Naive thymus-derived CD4-positive, alpha-beta T cell (primary cell): ENCODE results near the gene STK40. TPM values are rescaled to one million over a fixed set of nuclear protein-coding genes. Genes with fewer than 3 reads are reported as not detected.

Experiments used
- ATAC-seq: fragments of 150-1000 bp; cut with Tn5 transposase; 2 replicates; pipeline ENCODE4 v1.10.0; 2021; ENCODE audit warnings: mild to moderate bottlenecking, moderate library complexity
- CTCF ChIA-PET: fragments of 350-600 bp; sonication (Branson Sonifier 250); formaldehyde crosslinking; loops from one replicate; lab custom pipeline; 2021; ENCODE audit warnings: antibody characterized with exemption; lab: Charles Lee
- POLR2A ChIA-PET: fragments of 350-600 bp; sonication (Branson Sonifier 250); formaldehyde crosslinking; loops from one replicate; lab custom pipeline; 2021; ENCODE audit warnings: antibody characterized with exemption, inconsistent platforms; lab: Charles Lee
- DNase-seq, 9 donors: peaks; one replicate each; pipeline versions ENCODE4 v3.0.0 to v3.0.0-alpha.2; 2020 to 2022; ENCODE audit warnings: mixed read lengths in 1 of 9
- H3K27ac ChIP-seq: one replicate; pipeline ENCODE4 v1.7.0; 2013; ENCODE audit warnings: mild to moderate bottlenecking, low read depth, low read length, moderate library complexity
- H3K27me3 ChIP-seq, 2 donors: one replicate each; pipeline ENCODE4 v1.7.0; 2013; ENCODE audit warnings: low read length in 2 of 2, mild to moderate bottlenecking in 2 of 2, moderate library complexity in 2 of 2; ENCODE audit not compliant: control insufficient read depth in 2 of 2, insufficient read depth in 2 of 2
- H3K36me3 ChIP-seq, 3 experiments: 1 replicate in 2 of 3; 2 replicates in 1 of 3; pipeline ENCODE4 v1.7.0; 2013; ENCODE audit warnings: low read length in 3 of 3, mild to moderate bottlenecking in 3 of 3, moderate library complexity in 1 of 3; ENCODE audit not compliant: insufficient read depth in 3 of 3, control insufficient read depth in 2 of 3
- H3K4me1 ChIP-seq, 2 donors: one replicate each; pipeline ENCODE4 v1.7.0; 2013; ENCODE audit warnings: low read length in 2 of 2, mild to moderate bottlenecking in 2 of 2, moderate library complexity in 1 of 2; ENCODE audit not compliant: control insufficient read depth in 2 of 2, insufficient read depth in 2 of 2
- H3K4me3 ChIP-seq: 2 replicates; pipeline ENCODE4 v1.7.0; 2013; ENCODE audit warnings: mild to moderate bottlenecking, low read length
- H3K9me3 ChIP-seq, 3 experiments: 1 replicate in 2 of 3; 2 replicates in 1 of 3; pipeline ENCODE4 v1.7.0; 2013; ENCODE audit warnings: low read length in 3 of 3; ENCODE audit not compliant: control insufficient read depth in 2 of 3
- H3K27ac Mint-ChIP-seq, 9 donors: one replicate each; pipeline ENCODE4 v1.8.0; 2020 to 2022; ENCODE audit warnings: mixed read lengths in 9 of 9, mild to moderate bottlenecking in 8 of 9, moderate library complexity in 5 of 9, inconsistent platforms in 2 of 9
- H3K27me3 Mint-ChIP-seq, 5 donors: one replicate each; pipeline ENCODE4 v1.8.0; 2021 to 2022; ENCODE audit warnings: mixed read lengths in 5 of 5, mild to moderate bottlenecking in 1 of 5
- H3K36me3 Mint-ChIP-seq, 5 donors: one replicate each; pipeline ENCODE4 v1.8.0; 2020 to 2022; ENCODE audit warnings: mixed read lengths in 5 of 5, mild to moderate bottlenecking in 3 of 5, inconsistent platforms in 1 of 5
- H3K4me1 Mint-ChIP-seq, 7 donors: one replicate each; pipeline ENCODE4 v1.8.0; 2020 to 2022; ENCODE audit warnings: mixed read lengths in 7 of 7, mild to moderate bottlenecking in 3 of 7, inconsistent platforms in 1 of 7
- H3K4me3 Mint-ChIP-seq, 10 donors: one replicate each; pipeline ENCODE4 v1.8.0; 2020 to 2022; ENCODE audit warnings: mild to moderate bottlenecking in 10 of 10, mixed read lengths in 10 of 10, moderate library complexity in 6 of 10, inconsistent platforms in 2 of 10
- H3K9me3 Mint-ChIP-seq, 11 donors: one replicate each; pipeline ENCODE4 v1.8.0; 2020 to 2022; ENCODE audit warnings: mixed read lengths in 11 of 11, mild to moderate bottlenecking in 4 of 11, inconsistent platforms in 1 of 11, moderate library complexity in 1 of 11
- intact Hi-C, 2 donors: fragments of 100-400 bp; cut with micrococcal nuclease; formaldehyde crosslinking; loops; one replicate each; pipeline ENCODE4 v1.15.1; 2023
- polyA plus RNA-seq, 2 donors: library from polyadenylated mRNA; unstranded; fragments of 300-500 nt; fragmentation: Illumina TruSeq; gene quantifications; one replicate each; pipeline ENCODE4 v1.2.3, GENCODE V29; 2021
- total RNA-seq, 6 experiments: library from RNA in 5 of 6; stranded (reverse) in 5 of 6; gene quantifications; 1 replicate in 5 of 6; 2 replicates in 1 of 6; pipeline ENCODE4 v1.2.3 and lab custom pipeline; 2021 to 2026

Gene STK40
- total and polyA plus RNA-seq, 7 experiments from 2014 or later, result 27.6 to 56.8 (median 46.8) TPM

DNA sequence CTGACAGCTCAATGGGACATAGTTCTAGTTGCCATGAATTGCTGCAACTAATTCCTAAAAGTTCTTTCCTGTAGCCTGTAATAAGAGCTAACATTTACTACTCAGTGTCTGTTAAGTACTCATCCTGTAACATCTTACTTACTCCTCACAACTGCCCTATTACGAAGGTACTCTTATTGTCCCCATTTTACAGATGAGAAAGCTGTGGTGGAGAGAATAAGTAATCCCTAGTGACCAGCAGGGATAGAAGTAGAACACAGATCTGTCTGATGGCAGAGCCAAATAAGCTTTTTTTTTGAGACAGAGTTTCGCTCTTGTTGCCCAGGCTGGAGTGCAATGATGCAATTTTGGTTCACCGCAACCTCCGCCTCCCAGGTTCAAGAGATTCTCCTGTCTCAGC is 3.1 kb downstream of the STK40 start:
- H3K27me3 Mint-ChIP-seq, result no peaks in the 10 kb centered on the region
- H3K36me3 ChIP-seq, result peaks cover 0 to 7% (median 0%) of the 10 kb centered on the region in 3 experiments
- peak overlapping the region in 2 of 10 donors; percentile 85 to 94 for H3K4me3 Mint-ChIP-seq
- H3K27me3 ChIP-seq, result no peaks in the 10 kb centered on the region
- ATAC-seq, result no peak
- no peak overlapping the region for H3K4me3 ChIP-seq
- intact Hi-C loops, result loop anchor here in 1 of 2 donors (2.0 kb wide), 1 partner anchor 14 kb away; the partner anchor contains the start of gene LSM10
- peak overlapping the region in 5 of 9 donors; percentile 10 to 72 (median 53) for H3K27ac Mint-ChIP-seq
- peaks cover 29 to 42% of the 10 kb centered on the region in 2 donors for H3K4me1 ChIP-seq
- no peak overlapping the region for H3K27ac ChIP-seq
- peaks cover 0 to 2% (median 0%) of the 10 kb centered on the region in 11 donors for H3K9me3 Mint-ChIP-seq
- peaks cover 63 to 89% (median 83%) of the 10 kb centered on the region in 7 donors for H3K4me1 Mint-ChIP-seq
- DNase-seq, result no peak
- no peaks in the 10 kb centered on the region for H3K9me3 ChIP-seq
- peaks cover 0 to 11% (median 4%) of the 10 kb centered on the region in 5 donors for H3K36me3 Mint-ChIP-seq
- ChIA-PET POLR2A (interaction anchor here (4.0 kb wide), 1 partner anchor 16 kb away, joined by 32 read pairs; the partner anchor contains the start of gene LSM10), CTCF (interaction anchor here (0.6 to 5.6 kb wide), 3 partner anchors 14 to 1062 kb away, joined by 3 to 48 read pairs (median 38); no protein-coding TSS in a partner anchor)

DNA sequence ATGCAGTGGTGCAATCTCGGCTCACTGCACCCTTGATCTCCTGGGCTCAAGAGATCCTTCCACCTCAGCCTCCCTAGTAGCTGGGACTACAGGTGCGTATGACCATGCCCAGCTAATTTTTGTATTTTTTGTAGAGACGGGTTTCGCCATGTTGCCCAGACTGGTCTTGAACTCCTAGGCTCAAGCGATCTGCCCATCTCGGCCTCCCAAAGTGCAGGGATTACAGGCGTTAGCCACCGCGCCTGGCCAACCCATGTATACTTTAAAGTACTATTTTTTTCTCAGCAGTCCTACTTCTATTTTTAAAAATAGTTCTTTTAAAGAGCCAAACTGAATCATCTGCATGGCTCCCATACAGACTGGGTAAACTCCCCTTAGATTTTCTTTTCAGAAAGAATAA is 3.5 kb downstream of the STK40 start:
- Mint-ChIP-seq H3K36me3 (peaks cover 0 to 14% (median 4%) of the 10 kb centered on the region in 5 donors), H3K27ac (peak overlapping the region in 6 of 9 donors; percentile 39 to 88 (median 70)), H3K9me3 (peaks cover 0 to 2% (median 0%) of the 10 kb centered on the region in 11 donors), H3K27me3 (no peaks in the 10 kb centered on the region), H3K4me1 (peaks cover 65 to 90% (median 85%) of the 10 kb centered on the region in 7 donors), H3K4me3 (peak overlapping the region in 1 of 10 donors; percentile 85)
- DNase-seq (no peak), ATAC-seq (no peak)
- no peak overlapping the region for H3K27ac ChIP-seq
- no peaks in the 10 kb centered on the region for H3K27me3 ChIP-seq
- intact Hi-C loops, result loop anchor here in 1 of 2 donors (2.0 kb wide), 1 partner anchor 15 kb away; the partner anchor contains the start of gene LSM10
- peaks cover 33 to 45% of the 10 kb centered on the region in 2 donors for H3K4me1 ChIP-seq
- CTCF ChIA-PET, result interaction anchor here (0.6 to 5.6 kb wide), 3 partner anchors 14 to 1062 kb away, joined by 3 to 48 read pairs (median 38); no protein-coding TSS in a partner anchor
- peaks cover 0 to 7% (median 0%) of the 10 kb centered on the region in 3 experiments for H3K36me3 ChIP-seq
- POLR2A ChIA-PET, result interaction anchor here (4.0 kb wide), 1 partner anchor 16 kb away, joined by 32 read pairs; the partner anchor contains the start of gene LSM10
- H3K4me3 ChIP-seq, result no peak overlapping the region
- H3K9me3 ChIP-seq, result no peaks in the 10 kb centered on the region

DNA sequence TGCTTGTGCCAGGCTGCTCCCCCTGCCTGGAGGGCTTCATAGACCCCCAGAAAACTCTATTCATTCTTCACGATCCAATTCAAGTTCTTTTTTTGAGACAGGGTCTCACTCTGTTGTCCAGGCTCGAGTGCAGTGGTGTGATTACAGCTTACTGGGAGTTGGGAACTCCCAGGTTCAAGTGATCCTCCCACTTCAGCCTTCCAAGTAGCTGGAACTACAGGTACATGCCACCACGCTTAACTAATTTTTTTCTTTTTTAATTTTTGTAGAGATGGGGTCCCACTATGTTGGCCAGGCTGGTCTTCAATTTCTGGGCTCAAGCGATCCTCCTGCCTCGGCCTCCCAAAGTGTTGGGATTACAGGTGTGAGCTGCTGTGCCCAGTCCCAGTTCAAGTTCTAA is 4.3 kb downstream of the STK40 start:
- DNase-seq, result no peak
- Histone ChIP-seq H3K4me3 (no peak overlapping the region), H3K27ac (no peak overlapping the region), H3K36me3 (peaks cover 0 to 7% (median 0%) of the 10 kb centered on the region in 3 experiments), H3K27me3 (no peaks in the 10 kb centered on the region), H3K9me3 (no peaks in the 10 kb centered on the region), H3K4me1 (peaks cover 34 to 37% of the 10 kb centered on the region in 2 donors)
- intact Hi-C loops, result no loop called here
- Mint-ChIP-seq H3K36me3 (peaks cover 0 to 14% (median 4%) of the 10 kb centered on the region in 5 donors), H3K27me3 (no peaks in the 10 kb centered on the region), H3K9me3 (peaks cover 0 to 2% (median 0%) of the 10 kb centered on the region in 11 donors), H3K27ac (peak overlapping the region in 7 of 9 donors; percentile 39 to 88 (median 73)), H3K4me3 (peak overlapping the region in 1 of 10 donors; percentile 18), H3K4me1 (peaks cover 59 to 86% (median 78%) of the 10 kb centered on the region in 7 donors)
- ChIA-PET POLR2A (no interaction called here), CTCF (interaction anchor here (5.0 kb wide), 1 partner anchor 13 kb away, joined by 48 read pairs; no protein-coding TSS in a partner anchor)
- ATAC-seq, result no peak

DNA sequence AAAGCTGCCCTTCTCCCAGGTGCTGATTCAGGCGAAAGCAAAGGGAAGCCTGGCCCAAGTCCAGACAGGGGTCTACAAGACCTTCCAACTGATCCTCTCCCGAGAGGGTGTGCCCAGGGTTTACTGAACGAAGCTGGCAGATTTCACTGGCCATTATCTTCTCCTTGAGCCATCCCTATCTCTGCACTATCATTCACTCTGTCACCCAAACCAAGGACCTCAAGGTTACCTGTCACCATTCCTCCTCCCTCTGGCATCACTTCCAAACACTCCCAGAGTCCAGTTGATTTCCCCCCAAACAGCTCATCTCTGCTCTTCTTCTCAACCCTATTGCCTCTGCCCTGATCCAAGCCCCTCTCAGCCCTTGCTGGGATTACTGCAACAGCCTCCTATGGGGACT is 4.9 kb downstream of the STK40 start:
- Mint-ChIP-seq H3K27ac (peak overlapping the region in 8 of 9 donors; percentile 33 to 88 (median 70)), H3K9me3 (peaks cover 0 to 2% (median 0%) of the 10 kb centered on the region in 11 donors), H3K27me3 (no peaks in the 10 kb centered on the region), H3K4me1 (peaks cover 57 to 87% (median 78%) of the 10 kb centered on the region in 7 donors), H3K4me3 (peak overlapping the region in 4 of 10 donors; percentile 17 to 43 (median 28)), H3K36me3 (peaks cover 0 to 17% (median 4%) of the 10 kb centered on the region in 5 donors)
- no peaks in the 10 kb centered on the region for H3K27me3 ChIP-seq
- H3K36me3 ChIP-seq, result peaks cover 0 to 7% (median 0%) of the 10 kb centered on the region in 3 experiments
- no peak overlapping the region for H3K4me3 ChIP-seq
- DNase-seq, result no peak
- CTCF ChIA-PET, result interaction anchor here (0.5 to 5.0 kb wide), 3 partner anchors 13 to 165 kb away, joined by 3 to 48 read pairs (median 5); no protein-coding TSS in a partner anchor
- no peak overlapping the region for H3K27ac ChIP-seq
- no peaks in the 10 kb centered on the region for H3K9me3 ChIP-seq
- POLR2A ChIA-PET, result no interaction called here
- intact Hi-C loops, result no loop called here
- ATAC-seq, result no peak
- H3K4me1 ChIP-seq, result peaks cover 33 to 39% of the 10 kb centered on the region in 2 donors

DNA sequence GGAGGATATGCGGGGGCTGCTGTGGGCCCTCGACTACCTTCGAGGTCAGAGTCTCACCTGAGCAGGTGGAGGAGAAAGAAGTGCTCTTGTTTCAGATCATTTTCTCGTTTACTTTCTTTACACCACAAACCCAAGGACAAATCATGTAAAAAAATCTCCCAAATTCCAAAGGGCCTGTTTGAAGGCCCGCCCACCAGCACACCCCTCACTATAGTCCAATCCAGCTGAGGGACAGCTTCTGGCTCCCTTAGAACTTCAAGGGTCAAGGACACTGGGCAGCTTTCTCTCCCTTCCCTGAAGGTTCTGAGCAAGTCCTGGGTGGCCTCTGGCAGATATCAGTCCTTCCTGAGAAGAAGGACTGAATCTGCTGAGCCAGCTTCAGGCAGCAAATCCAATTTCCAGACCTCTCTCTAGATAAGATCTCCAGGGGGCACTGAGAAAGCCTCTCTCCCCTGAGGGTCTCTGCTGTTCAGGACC is 5.5 kb downstream of the STK40 start:
- Histone ChIP-seq H3K36me3 (peaks cover 0 to 3% (median 0%) of the 10 kb centered on the region in 3 experiments), H3K4me3 (no peak overlapping the region), H3K27me3 (no peaks in the 10 kb centered on the region), H3K9me3 (no peaks in the 10 kb centered on the region), H3K27ac (no peak overlapping the region), H3K4me1 (peaks cover 34 to 44% of the 10 kb centered on the region in 2 donors)
- ChIA-PET POLR2A (interaction anchor here (1.6 kb wide), 1 partner anchor 29 kb away, joined by 4 read pairs; no protein-coding TSS in a partner anchor), CTCF (no interaction called here)
- Mint-ChIP-seq H3K9me3 (peaks cover 0 to 2% (median 0%) of the 10 kb centered on the region in 11 donors), H3K36me3 (peaks cover 0 to 17% (median 4%) of the 10 kb centered on the region in 5 donors), H3K4me3 (peak overlapping the region in 1 of 10 donors; percentile 14), H3K4me1 (peaks cover 57 to 91% (median 78%) of the 10 kb centered on the region in 7 donors), H3K27ac (peak overlapping the region; percentile 16 to 93 (median 74)), H3K27me3 (no peaks in the 10 kb centered on the region)
- ATAC-seq (no peak), DNase-seq (no peak)
- intact Hi-C loops, result no loop called here

DNA sequence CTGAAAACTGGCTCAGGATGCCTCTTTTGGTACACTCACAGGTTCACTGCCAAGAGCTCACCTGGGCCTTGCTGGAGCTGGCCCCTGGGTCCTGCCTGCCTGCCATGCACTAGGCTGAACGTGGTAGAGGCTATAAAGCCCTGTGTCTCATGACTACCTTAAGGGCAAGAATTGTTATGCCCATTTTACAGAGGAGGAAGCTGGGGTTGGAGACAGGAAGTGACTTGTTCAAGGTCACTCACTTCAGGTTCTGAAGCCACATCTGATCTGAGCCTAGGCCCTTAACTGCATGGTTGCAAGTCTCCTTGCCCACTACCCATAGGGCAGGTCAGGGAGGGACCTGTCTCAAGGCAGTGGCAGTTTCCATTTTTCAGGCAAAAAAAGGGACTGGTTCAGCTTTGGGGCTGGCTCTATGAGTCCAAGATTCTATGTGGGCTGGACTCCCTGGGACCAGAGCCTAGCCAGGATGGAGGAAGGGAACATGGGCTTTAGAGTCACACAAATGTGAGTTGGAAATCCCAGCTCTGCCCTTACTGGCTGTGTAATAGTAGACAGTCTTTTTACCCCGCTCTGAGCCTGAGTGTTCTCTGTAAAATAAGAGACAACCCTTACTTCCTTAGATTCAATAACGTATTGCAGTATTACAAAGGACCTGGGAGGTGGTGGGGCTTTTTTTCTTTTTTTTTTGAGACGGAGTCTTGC is 7.8 kb downstream of the STK40 start:
- CTCF ChIA-PET, result no interaction called here
- intact Hi-C loops, result no loop called here
- H3K27me3 Mint-ChIP-seq, result no peaks in the 10 kb centered on the region

More for the DNA sequence above, 7.8 kb downstream of the STK40 start:
- Mint-ChIP-seq H3K4me1 (peaks cover 57 to 92% (median 77%) of the 10 kb centered on the region in 7 donors), H3K27ac (peak overlapping the region in 8 of 9 donors; percentile 67 to 91 (median 82)), H3K36me3 (peaks cover 0 to 19% (median 4%) of the 10 kb centered on the region in 5 donors), H3K4me3 (peak overlapping the region in 5 of 10 donors; percentile 4 to 69 (median 47)), H3K9me3 (peaks cover 0 to 2% (median 0%) of the 10 kb centered on the region in 11 donors)
- ATAC-seq (no peak), DNase-seq (peak in 2 of 9 donors; percentile 15 to 26)
- POLR2A ChIA-PET, result interaction anchor here (0.9 kb wide), 2 partner anchors 9 to 41 kb away, joined by 3 read pairs; no protein-coding TSS in a partner anchor
- H3K9me3 ChIP-seq, result no peaks in the 10 kb centered on the region
- peaks cover 38 to 45% of the 10 kb centered on the region in 2 donors for H3K4me1 ChIP-seq
- H3K4me3 ChIP-seq, result no peak overlapping the region
- H3K27ac ChIP-seq, result peak overlapping the region; percentile 55
- no peaks in the 10 kb centered on the region for H3K27me3 ChIP-seq
- no peaks in the 10 kb centered on the region for H3K36me3 ChIP-seq
